Gastrocnemius medialis (tissue), 4 donors: ENCODE results near the gene ACP1. TPM values are rescaled to one million over a fixed set of nuclear protein-coding genes. Genes with fewer than 3 reads are reported as not detected.

Experiments
- ATAC-seq, 2 donors: fragments of 150-250 bp; one replicate each; pipeline ENCODE4 v1.9.1; 2016
- DNase-seq, 2 donors: peaks; one replicate each; pipeline ENCODE4 v3.0.0-alpha.2; 2019
- H3K27ac ChIP-seq, 4 donors: fragments of 200-600 bp; sonication (generic); 1 replicate in 1 of 4; 2 replicates in 3 of 4; pipeline ENCODE4 v1.5.1; 2016 to 2018; ENCODE audit warnings: mild to moderate bottlenecking in 2 of 4, moderate library complexity in 1 of 4
- H3K27me3 ChIP-seq, 3 donors: fragments of 200-600 bp; sonication (generic) in 2 of 3; 1 replicate in 1 of 3; 2 replicates in 2 of 3; pipeline versions ENCODE4 v1.5.1 to v1.6.0; 2016 to 2019; ENCODE audit warnings: mild to moderate bottlenecking in 1 of 3, moderate library complexity in 1 of 3
- H3K36me3 ChIP-seq, 2 donors: fragments of 200-600 bp; sonication (generic) in 1 of 2; one replicate each; pipeline ENCODE4 v1.5.1; 2017 to 2018
- H3K4me1 ChIP-seq, 2 donors: fragments of 200-600 bp; sonication (generic) in 1 of 2; one replicate each; pipeline ENCODE4 v1.5.1; 2016 to 2017; ENCODE audit warnings: mild to moderate bottlenecking in 2 of 2
- H3K4me3 ChIP-seq, 4 donors: fragments of 200-600 bp; sonication (generic) in 3 of 4; 1 replicate in 1 of 4; 2 replicates in 3 of 4; pipeline ENCODE4 v1.5.1; 2016 to 2019; ENCODE audit warnings: mild to moderate bottlenecking in 2 of 4
- H3K9me3 ChIP-seq, 3 donors: fragments of 200-600 bp; sonication (generic) in 2 of 3; 1 replicate in 1 of 3; 2 replicates in 2 of 3; pipeline ENCODE4 v1.5.1; 2016 to 2019
- CTCF ChIP-seq, 5 experiments: fragments of 450-650 bp in 3 of 5; fragments of 200-600 bp in 2 of 5; sonication (generic) in 2 of 5; IDR thresholded peaks in 4 of 5; conservative IDR thresholded peaks in 1 of 5; 1 replicate in 4 of 5; 2 replicates in 1 of 5; pipeline ENCODE4 v1.5.1; 2016 to 2019; ENCODE audit warnings: antibody characterized with exemption in 5 of 5, mild to moderate bottlenecking in 3 of 5, moderate library complexity in 3 of 5
- POLR2A ChIP-seq, 2 donors: fragments of 450-650 bp; IDR thresholded peaks; one replicate each; pipeline ENCODE4 v1.6.1; 2017; ENCODE audit warnings: antibody characterized with exemption in 2 of 2, mild to moderate bottlenecking in 2 of 2, moderate library complexity in 2 of 2
- in situ Hi-C, 4 donors: fragments of 200-750 bp; cut with MboI; loops; one replicate each; pipeline versions ENCODE4 v1.15.0 to v1.8.0; 2017; ENCODE audit warnings: low sequenced_read_pairs in 4 of 4
- intact Hi-C: fragments of 100-400 bp; cut with DNase I; formaldehyde crosslinking; loops from one replicate; pipeline ENCODE4 v1.15.1; 2023; ENCODE audit warnings: low total_unique reads
- total RNA-seq, 4 donors: library from RNA; depleted of rRNA; stranded (reverse); fragments of >200 nt; gene quantifications; one replicate each; pipeline versions ENCODE4 v1.1.0 to v1.2.3, GENCODE V29; 2016

ACP1 gene
- total RNA-seq, 4 donors from 2014 or later = 69.7 to 91.3 (median 81.9) TPM

- ATAC-seq = no peak
- intact Hi-C loops (loop anchor here (2.0 kb wide), 1 partner anchor 44 kb away; no protein-coding TSS in a partner anchor), in situ Hi-C loops (no loop called here)
- DNase-seq = no peak
- no peaks in the 10 kb centered on the region for H3K27me3 ChIP-seq
- TF ChIP-seq POLR2A (IDR thresholded peaks at IDR 0.05) (no peak), CTCF (IDR thresholded peaks at IDR 0.05 in 4 of 5, conservative IDR thresholded peaks at IDR 0.05 in 1 of 5) (peak in 2 of 5 experiments; percentile 39 to 43)
- H3K4me1 ChIP-seq = no peaks in the 10 kb centered on the region
- peaks cover 0 to 42% of the 10 kb centered on the region in 2 donors for H3K36me3 ChIP-seq
- H3K9me3 ChIP-seq = no peaks in the 10 kb centered on the region
- no peak overlapping the region for H3K4me3 ChIP-seq
- no peak overlapping the region for H3K27ac ChIP-seq
Observed at GRCh38 chr2:246489-247144, 18.1 kb upstream of the ACP1 start.

DNA sequence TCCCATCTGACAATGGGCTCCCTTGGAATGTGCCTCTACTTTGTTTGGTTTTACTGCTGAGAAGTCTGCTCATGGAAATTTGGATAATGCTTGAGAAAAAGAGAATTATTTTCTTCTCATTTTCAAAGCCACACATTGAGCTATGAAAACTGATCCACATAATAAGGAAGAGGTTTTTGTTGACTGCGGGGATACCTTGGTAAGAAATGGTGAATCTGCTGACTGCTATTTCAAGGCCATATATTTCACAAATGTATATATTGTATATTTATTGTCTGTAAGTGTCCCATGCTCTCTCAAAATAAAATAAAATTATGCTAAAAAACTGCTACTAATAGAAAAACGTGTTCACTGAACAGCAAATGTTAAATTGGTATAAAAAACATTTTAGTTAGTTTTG, 16.0 kb upstream of the ACP1 start:
- in situ Hi-C loops = no loop called here
- Histone ChIP-seq H3K27ac (no peak overlapping the region), H3K36me3 (peaks cover 0 to 30% of the 10 kb centered on the region in 2 donors), H3K4me1 (no peaks in the 10 kb centered on the region), H3K9me3 (no peaks in the 10 kb centered on the region), H3K4me3 (no peak overlapping the region), H3K27me3 (no peaks in the 10 kb centered on the region)
- ATAC-seq (no peak), DNase-seq (no peak)
- intact Hi-C loops = no loop called here
- no peak for TF ChIP-seq CTCF (IDR thresholded peaks at IDR 0.05 in 4 of 5, conservative IDR thresholded peaks at IDR 0.05 in 1 of 5)
- no peak for TF ChIP-seq POLR2A (IDR thresholded peaks at IDR 0.05)

DNA sequence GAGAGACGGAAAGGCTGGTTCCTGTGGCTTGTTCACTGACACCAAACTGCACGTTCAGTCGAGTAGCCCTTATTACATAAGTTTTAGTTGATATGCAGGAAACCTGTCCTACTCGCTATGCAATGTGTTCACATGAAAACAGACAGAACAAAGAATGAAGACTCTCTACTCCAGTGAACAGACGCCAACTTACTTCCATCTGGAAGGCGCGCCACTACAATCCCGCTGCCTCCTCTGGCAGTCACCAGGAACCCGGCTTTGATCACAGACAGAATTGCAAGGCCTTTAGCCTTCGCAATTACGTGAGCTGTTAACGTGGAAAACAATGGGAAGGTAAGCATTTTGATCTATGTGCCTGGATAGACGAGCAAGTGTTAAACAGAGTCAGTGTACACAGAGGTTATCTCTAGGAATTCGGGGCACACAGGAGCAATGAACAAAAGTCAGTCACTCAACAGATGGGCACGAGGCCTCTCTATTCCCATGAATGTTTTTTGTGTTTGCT, 15.2 kb upstream of the ACP1 start:
- H3K9me3 ChIP-seq = no peaks in the 10 kb centered on the region
- in situ Hi-C loops (no loop called here), intact Hi-C loops (no loop called here)
- TF ChIP-seq CTCF (IDR thresholded peaks at IDR 0.05 in 4 of 5, conservative IDR thresholded peaks at IDR 0.05 in 1 of 5) (no peak), POLR2A (IDR thresholded peaks at IDR 0.05) (no peak)
- H3K27ac ChIP-seq = no peak overlapping the region
- no peaks in the 10 kb centered on the region for H3K27me3 ChIP-seq
- H3K36me3 ChIP-seq = peaks cover 0 to 21% of the 10 kb centered on the region in 2 donors
- DNase-seq (no peak), ATAC-seq (no peak)
- no peaks in the 10 kb centered on the region for H3K4me1 ChIP-seq
- H3K4me3 ChIP-seq = no peak overlapping the region

DNA sequence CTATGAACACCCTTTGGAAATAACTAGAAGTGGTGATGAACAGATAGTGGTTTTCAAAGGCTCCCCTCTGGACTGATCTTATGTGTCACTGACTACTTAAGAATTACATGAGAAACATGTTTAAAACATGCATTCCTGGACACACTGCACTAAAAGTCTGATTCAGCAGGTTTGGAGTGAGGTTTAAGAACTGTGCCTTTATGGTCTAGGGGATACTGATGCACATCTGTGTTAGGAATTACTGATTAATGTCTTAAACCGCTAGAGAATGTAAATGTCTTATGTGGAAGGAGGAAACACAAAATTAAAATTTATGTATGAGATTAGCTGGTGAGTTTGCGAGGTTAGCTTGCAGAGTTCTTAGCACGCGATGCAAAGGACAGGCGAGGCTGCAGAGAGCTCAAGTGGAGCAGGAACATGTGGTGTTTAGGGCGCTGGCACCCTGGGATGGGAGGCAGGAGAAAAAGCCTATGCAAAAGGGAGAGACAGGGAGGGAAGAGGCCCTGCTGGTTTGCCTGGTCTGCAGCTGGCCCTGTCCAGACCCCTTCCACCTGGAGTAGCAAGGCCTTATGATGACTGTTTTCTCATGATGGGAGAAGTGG, 12.6 kb upstream of the ACP1 start:
- no peak for TF ChIP-seq POLR2A (IDR thresholded peaks at IDR 0.05)
- TF ChIP-seq CTCF (IDR thresholded peaks at IDR 0.05 in 4 of 5, conservative IDR thresholded peaks at IDR 0.05 in 1 of 5) = no peak

More for the DNA sequence above, 12.6 kb upstream of the ACP1 start:
- DNase-seq = no peak
- Histone ChIP-seq H3K36me3 (peaks cover 0 to 12% of the 10 kb centered on the region in 2 donors), H3K27me3 (no peaks in the 10 kb centered on the region), H3K27ac (no peak overlapping the region), H3K9me3 (no peaks in the 10 kb centered on the region), H3K4me1 (no peaks in the 10 kb centered on the region), H3K4me3 (no peak overlapping the region)
- ATAC-seq = no peak
- in situ Hi-C loops (no loop called here), intact Hi-C loops (no loop called here)
